ENCODE data around the gene UXS1.
A peak's percentile ranks its signal among the peaks of the same experiment; 100 is the strongest.

UXS1 gene

GRCh38 chr2:106107509-106108131 is 86.5 kb downstream of the UXS1 start:
- no peak for DNase-seq

- DNase-seq = no peak
Observed at GRCh38 chr2:106106622-106107508, 87.2 kb downstream of the UXS1 start.

- DNase-seq = no peak
Observed at GRCh38 chr2:106105151-106105922, 88.8 kb downstream of the UXS1 start.

GRCh38 chr2:106104332-106105062 is 89.6 kb downstream of the UXS1 start:
- DNase-seq = peak; percentile 22

GRCh38 chr2:106099691-106100090 is 94.4 kb downstream of the UXS1 start:
- DNase-seq = no peak

- DNase-seq = no peak
Observed at GRCh38 chr2:106098664-106099063, 95.4 kb downstream of the UXS1 start.

GRCh38 chr2:106098081-106098480 is 96.0 kb downstream of the UXS1 start:
- DNase-seq = no peak

GRCh38 chr2:106097038-106098000 is 96.8 kb downstream of the UXS1 start:
- DNase-seq = peak; percentile 6

- no peak for DNase-seq
Observed at GRCh38 chr2:106096299-106097037, 97.6 kb downstream of the UXS1 start.

- DNase-seq = no peak
Observed at GRCh38 chr2:106095478-106096298, 98.4 kb downstream of the UXS1 start.

- DNase-seq = no peak
Observed at GRCh38 chr2:106094131-106094841, 99.8 kb downstream of the UXS1 start.

GRCh38 chr2:106090916-106091618 is 103.0 kb downstream of the UXS1 start:
- no peak for DNase-seq

- no peak for DNase-seq
Observed at GRCh38 chr2:106089611-106090010, 104.5 kb downstream of the UXS1 start.

- no peak for DNase-seq
Observed at GRCh38 chr2:106085181-106085940, 108.7 kb downstream of the UXS1 start.

- DNase-seq = peak; percentile 36
Observed at GRCh38 chr2:106080959-106081358, 113.1 kb downstream of the UXS1 start.

- no peak for DNase-seq
Observed at GRCh38 chr2:106078096-106078495, 116.0 kb downstream of the UXS1 start.

- DNase-seq = no peak
Observed at GRCh38 chr2:106076941-106077340, 117.2 kb downstream of the UXS1 start.

GRCh38 chr2:106075048-106075447 is 119.1 kb downstream of the UXS1 start:
- DNase-seq = no peak
